ENCODE measurements around the gene URGCP.
A peak's percentile ranks its signal among the peaks of the same experiment; 100 is the strongest.

URGCP gene

GRCh38 chr7:43906331-43907010, at the start of gene URGCP:
TSS of gene URGCP (minus strand) at chr7:43906596. CDS start at chr7:43906575, 21 bp downstream.
- DNase-seq, result peak; percentile 55 to 64

GRCh38 chr7:43956027-43956426, 49.6 kb upstream of the URGCP start:
- DNase-seq, result no peak

GRCh38 chr7:43954524-43955228, 48.3 kb upstream of the URGCP start:
- peak; percentile 15 to 18 for DNase-seq

GRCh38 chr7:43953071-43953470, 46.7 kb upstream of the URGCP start:
- DNase-seq, result no peak

GRCh38 chr7:43952028-43952427, 45.6 kb upstream of the URGCP start:
- DNase-seq, result no peak

- no peak for DNase-seq
These were observed 37.9 kb upstream of the URGCP start for GRCh38 chr7:43944286-43944685.

GRCh38 chr7:43943417-43944187, 37.2 kb upstream of the URGCP start:
- DNase-seq, result no peak

GRCh38 chr7:43942997-43943396, 36.6 kb upstream of the URGCP start:
- no peak for DNase-seq

GRCh38 chr7:43942250-43942649, 35.9 kb upstream of the URGCP start:
- DNase-seq, result no peak

- DNase-seq, result no peak
These were observed 32.6 kb upstream of the URGCP start for GRCh38 chr7:43938892-43939482.

- no peak for DNase-seq
These were observed 31.0 kb upstream of the URGCP start for GRCh38 chr7:43937444-43937843.

GRCh38 chr7:43933902-43934560, 27.6 kb upstream of the URGCP start:
- DNase-seq, result no peak

GRCh38 chr7:43931346-43931745, 24.9 kb upstream of the URGCP start:
- DNase-seq, result no peak

- no peak for DNase-seq
These were observed 23.4 kb upstream of the URGCP start for GRCh38 chr7:43929529-43930457.

- DNase-seq, result no peak
These were observed 21.4 kb upstream of the URGCP start for GRCh38 chr7:43927810-43928209.

- no peak for DNase-seq
These were observed 20.4 kb upstream of the URGCP start for GRCh38 chr7:43926798-43927123.

- peak; percentile 92 to 93 for DNase-seq
These were observed 19.8 kb upstream of the URGCP start, which contains the start of gene UBE2D4 for GRCh38 chr7:43925984-43926797. TSS of gene UBE2D4 (plus strand) at chr7:43926436. CDS start at chr7:43926533, 97 bp downstream.

- no peak for DNase-seq
These were observed 16.3 kb upstream of the URGCP start for GRCh38 chr7:43922726-43923125.

GRCh38 chr7:43921423-43921822, 15.0 kb upstream of the URGCP start:
- DNase-seq, result no peak

GRCh38 chr7:43915907-43916306, 9.5 kb upstream of the URGCP start:
- no peak for DNase-seq

- no peak for DNase-seq
These were observed 8.4 kb upstream of the URGCP start for GRCh38 chr7:43914795-43915194.
